GM23338 (cell line): ENCODE data around the gene FLNB. TPM values are rescaled to one million over a fixed set of nuclear protein-coding genes. Genes with fewer than 3 reads are reported as not detected.

Experiments used
- ATAC-seq: fragments of 200-7000 bp; cut with Tn5 transposase; 3 replicates; pipeline ENCODE4 v1.9.1; 2020
- DNase-seq: peaks from one replicate; pipeline ENCODE4 v3.0.0-alpha.2; 2015; ENCODE audit warnings: low spot score
- H2AFZ ChIP-seq: fragments of 200-600 bp; sonication (generic); 2 replicates; pipeline ENCODE4 v1.8.0; 2016; ENCODE audit warnings: antibody characterized with exemption, mild to moderate bottlenecking, moderate library complexity
- H3F3A ChIP-seq: fragments of 200-600 bp; sonication (generic); replicated peaks from 2 replicates; pipeline ENCODE4 v1.8.0; 2017; ENCODE audit warnings: antibody characterized with exemption, mixed run types, low read depth
- H3K27ac ChIP-seq: fragments of 200-600 bp; sonication (generic); 2 replicates; pipeline ENCODE4 v1.6.1; 2016; ENCODE audit warnings: low read depth
- H3K27me3 ChIP-seq: fragments of 200-600 bp; sonication (generic); 2 replicates; pipeline ENCODE4 v1.8.0; 2016; ENCODE audit warnings: mild to moderate bottlenecking, mixed run types, moderate library complexity; ENCODE audit not compliant: insufficient read depth
- H3K36me3 ChIP-seq: fragments of 200-600 bp; sonication (generic); 2 replicates; pipeline ENCODE4 v1.8.0; 2016; ENCODE audit warnings: mild to moderate bottlenecking; ENCODE audit not compliant: insufficient read depth
- H3K4me1 ChIP-seq: fragments of 200-600 bp; sonication (generic); 2 replicates; pipeline ENCODE4 v1.8.0; 2016; ENCODE audit warnings: mild to moderate bottlenecking, moderate library complexity; ENCODE audit not compliant: insufficient read depth
- H3K4me2 ChIP-seq: fragments of 200-600 bp; sonication (generic); 2 replicates; pipeline ENCODE4 v1.7.1; 2017; ENCODE audit warnings: mixed run types
- H3K4me3 ChIP-seq: fragments of 200-600 bp; sonication (generic); 2 replicates; pipeline ENCODE4 v1.6.1; 2016; ENCODE audit warnings: mixed run types
- H3K79me2 ChIP-seq: fragments of 200-600 bp; sonication (generic); replicated peaks from 2 replicates; pipeline ENCODE4 v1.8.0; 2017; ENCODE audit warnings: mild to moderate bottlenecking; ENCODE audit not compliant: insufficient read depth
- H3K9me2 ChIP-seq: fragments of 200-600 bp; sonication (generic); 2 replicates; pipeline ENCODE4 v1.8.0; 2017; ENCODE audit not compliant: insufficient read depth
- H4K20me1 ChIP-seq: fragments of 200-600 bp; sonication (generic); replicated peaks from 2 replicates; pipeline ENCODE4 v1.8.0; 2017; ENCODE audit warnings: mild to moderate bottlenecking; ENCODE audit not compliant: insufficient read depth
- H3K27ac Mint-ChIP-seq: 2 replicates; pipeline ENCODE4 v1.8.0; 2020; ENCODE audit warnings: inconsistent platforms, mild to moderate bottlenecking, moderate library complexity, mixed read lengths
- H3K27me3 Mint-ChIP-seq: 3 replicates; pipeline ENCODE4 v1.8.0; 2022; ENCODE audit warnings: low read depth, mild to moderate bottlenecking, moderate library complexity, mixed read lengths, inconsistent platforms; ENCODE audit not compliant: insufficient read depth, poor library complexity
- H3K36me3 Mint-ChIP-seq: 3 replicates; pipeline ENCODE4 v1.8.0; 2021; ENCODE audit warnings: low read depth, mild to moderate bottlenecking, inconsistent platforms, moderate library complexity, mixed read lengths
- H3K4me1 Mint-ChIP-seq: 3 replicates; pipeline ENCODE4 v1.8.0; 2020; ENCODE audit warnings: mild to moderate bottlenecking, inconsistent platforms, mixed read lengths
- H3K4me3 Mint-ChIP-seq: 3 replicates; pipeline ENCODE4 v1.8.0; 2021; ENCODE audit warnings: moderate library complexity, mild to moderate bottlenecking, inconsistent platforms, mixed read lengths
- H3K9me3 Mint-ChIP-seq: 3 replicates; pipeline ENCODE4 v1.8.0; 2020; ENCODE audit warnings: moderate library complexity, mild to moderate bottlenecking, inconsistent platforms, mixed read lengths
- CREB1 ChIP-seq: fragments of 250-450 bp; sonication (Bioruptor Pico); IDR thresholded peaks from 2 replicates; pipeline ENCODE4 v1.5.0; 2020; ENCODE audit warnings: low read depth, mild to moderate bottlenecking, moderate library complexity
- EZH2 ChIP-seq: fragments of 200-600 bp; sonication (generic); IDR thresholded peaks from one replicate; pipeline ENCODE4 v1.8.0; 2017; ENCODE audit warnings: antibody characterized with exemption, mild to moderate bottlenecking, low read depth; ENCODE audit not compliant: unreplicated experiment
- EZH2phosphoT487 ChIP-seq: fragments of 200-600 bp; sonication (generic); IDR thresholded peaks from one replicate; pipeline ENCODE4 v1.8.1; 2018; ENCODE audit warnings: antibody characterized with exemption; ENCODE audit not compliant: unreplicated experiment
- JUNB ChIP-seq: IDR thresholded peaks from one replicate; pipeline ENCODE4 v1.6.1; 2016; ENCODE audit warnings: antibody characterized with exemption; ENCODE audit not compliant: unreplicated experiment
- NANOG ChIP-seq: IDR thresholded peaks from 2 replicates; pipeline ENCODE4 v1.6.1; 2016; ENCODE audit warnings: antibody characterized with exemption, borderline replicate concordance
- REST ChIP-seq: IDR thresholded peaks from one replicate; pipeline ENCODE4 v1.6.1; 2018; ENCODE audit warnings: antibody characterized with exemption; ENCODE audit not compliant: unreplicated experiment
- STAT1 ChIP-seq: IDR thresholded peaks from one replicate; pipeline ENCODE4 v1.6.1; 2016; ENCODE audit warnings: antibody characterized with exemption; ENCODE audit not compliant: unreplicated experiment
- ZNF114 ChIP-seq: fragments of 250-450 bp; sonication (Bioruptor Pico); IDR thresholded peaks from 2 replicates; pipeline ENCODE4 v1.5.0; 2020; ENCODE audit warnings: mild to moderate bottlenecking, moderate library complexity
- ZNF331 ChIP-seq: fragments of 250-450 bp; sonication (Bioruptor Pico); IDR thresholded peaks from 2 replicates; pipeline ENCODE4 v1.5.0; 2020; ENCODE audit warnings: low read depth, mild to moderate bottlenecking, moderate library complexity
- ZNF462 ChIP-seq: fragments of 250-450 bp; sonication (Bioruptor Pico); IDR thresholded peaks from 2 replicates; pipeline ENCODE4 v1.5.0; 2020; ENCODE audit warnings: mild to moderate bottlenecking, moderate library complexity
- polyA plus RNA-seq: library from polyadenylated mRNA; unstranded; fragments of >200 nt; fragmentation: Nextera tagmentation; extraction: Ambion mirVana; gene quantifications from 2 replicates; pipeline ENCODE4 v1.2.1, GENCODE V29; 2016
- total RNA-seq: library from RNA; depleted of rRNA; stranded (reverse); fragments of >200 nt; shearing (Covaris generic); gene quantifications from 2 replicates; pipeline ENCODE4 v1.2.3, GENCODE V29; 2014
- TF ChIP-seq, protein P1 (sequence below): IDR thresholded peaks from 2 replicates; pipeline ENCODE4 v1.6.1; 2016; ENCODE audit warnings: antibody characterized with exemption

The FLNB gene
- total and polyA plus RNA-seq, 2 experiments from 2014 or later = 39.7 to 179 TPM

DNA sequence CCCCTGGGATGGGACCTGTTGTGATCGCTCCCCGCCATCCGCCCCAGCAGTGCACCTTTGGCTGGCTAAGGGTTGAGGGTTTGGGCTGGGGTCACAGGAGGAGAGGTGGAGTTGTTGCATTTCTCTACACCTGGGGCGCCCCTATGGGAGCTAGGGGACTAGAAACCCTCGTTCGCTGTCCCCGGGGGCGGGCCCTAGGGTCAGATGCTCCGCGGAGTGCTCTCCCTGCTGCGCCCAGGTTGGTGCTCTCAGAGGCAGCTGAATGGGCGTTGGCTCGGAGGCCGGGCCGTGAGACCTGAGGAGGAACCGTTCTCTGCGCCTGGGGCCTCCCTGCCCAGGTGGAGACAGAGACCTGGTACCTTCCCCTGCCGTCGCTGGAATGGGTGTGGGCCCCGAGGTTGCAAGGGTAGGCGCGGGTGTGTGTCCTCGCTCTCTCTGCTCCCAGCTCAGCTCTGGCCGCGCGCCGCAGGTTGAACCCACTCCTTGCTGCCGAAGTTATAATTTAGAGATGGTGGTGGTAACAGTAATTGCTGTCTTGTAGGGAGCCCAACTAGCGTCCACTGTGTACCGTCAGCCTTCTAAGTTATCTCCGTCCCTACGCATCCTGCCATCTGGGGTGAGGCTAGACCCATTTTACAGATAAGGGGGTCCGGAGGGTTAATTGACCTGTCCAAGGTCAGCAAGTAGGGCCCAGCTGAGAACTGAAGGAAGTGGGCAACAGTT, 965 bp downstream of the FLNB start:
- DNase-seq (peak; percentile 62), ATAC-seq (peak; percentile 52)
- Mint-ChIP-seq H3K9me3 (no peaks in the 10 kb centered on the region), H3K27me3 (peaks cover 6% of the 10 kb centered on the region), H3K36me3 (no peaks in the 10 kb centered on the region), H3K4me1 (peaks cover 40% of the 10 kb centered on the region), H3K4me3 (peak overlapping the region; percentile 92), H3K27ac (no peak overlapping the region)
- H3K27me3 ChIP-seq = no peaks in the 10 kb centered on the region
- peak overlapping the region; percentile 100 for H3K4me3 ChIP-seq
- H3K4me1 ChIP-seq = peaks cover 40% of the 10 kb centered on the region
- no peaks in the 10 kb centered on the region for H3K9me2 ChIP-seq
- H3K27ac ChIP-seq = no peak overlapping the region; the same call in 1 of the 2 replicates
- TF ChIP-seq STAT1 (no peak), NANOG (no peak), EZH2 (no peak), ZNF114 (no peak), REST (no peak), ZNF462 (CRISPR knock-in tag) (no peak), CREB1 (CRISPR knock-in tag) (no peak), ZNF331 (no peak), JUNB (no peak), EZH2phosphoT487 (no peak)
- TF ChIP-seq, protein P1, sequence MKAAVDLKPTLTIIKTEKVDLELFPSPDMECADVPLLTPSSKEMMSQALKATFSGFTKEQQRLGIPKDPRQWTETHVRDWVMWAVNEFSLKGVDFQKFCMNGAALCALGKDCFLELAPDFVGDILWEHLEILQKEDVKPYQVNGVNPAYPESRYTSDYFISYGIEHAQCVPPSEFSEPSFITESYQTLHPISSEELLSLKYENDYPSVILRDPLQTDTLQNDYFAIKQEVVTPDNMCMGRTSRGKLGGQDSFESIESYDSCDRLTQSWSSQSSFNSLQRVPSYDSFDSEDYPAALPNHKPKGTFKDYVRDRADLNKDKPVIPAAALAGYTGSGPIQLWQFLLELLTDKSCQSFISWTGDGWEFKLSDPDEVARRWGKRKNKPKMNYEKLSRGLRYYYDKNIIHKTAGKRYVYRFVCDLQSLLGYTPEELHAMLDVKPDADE = no peak
- H2AFZ ChIP-seq = peak overlapping the region; percentile 43; the same call in 1 of the 2 replicates
- H3K4me2 ChIP-seq = peak overlapping the region; percentile 96
- H3K36me3 ChIP-seq = no peaks in the 10 kb centered on the region
- H4K20me1 ChIP-seq = peaks cover 19% of the 10 kb centered on the region
- H3K79me2 ChIP-seq = peaks cover 59% of the 10 kb centered on the region
- H3F3A ChIP-seq = no peaks in the 10 kb centered on the region
